Activated CD4-positive, alpha-beta T cell treated with anti-CD3 and anti-CD28 coated beads, Interleukin-2, amount 50 U/mL, for 4 hours (primary cell): Measurements from ENCODE around the gene PROP1.
"Not testable (repeated sequence)": the region's sequence is repeated elsewhere in the genome, so short reads cannot be mapped to it uniquely, and the experiment has no call there.

Source experiments
- DNase-seq, 2 experiments: peaks; one replicate each; pipeline ENCODE4 v3.0.0-alpha.2; 2020

The PROP1 gene

DNA sequence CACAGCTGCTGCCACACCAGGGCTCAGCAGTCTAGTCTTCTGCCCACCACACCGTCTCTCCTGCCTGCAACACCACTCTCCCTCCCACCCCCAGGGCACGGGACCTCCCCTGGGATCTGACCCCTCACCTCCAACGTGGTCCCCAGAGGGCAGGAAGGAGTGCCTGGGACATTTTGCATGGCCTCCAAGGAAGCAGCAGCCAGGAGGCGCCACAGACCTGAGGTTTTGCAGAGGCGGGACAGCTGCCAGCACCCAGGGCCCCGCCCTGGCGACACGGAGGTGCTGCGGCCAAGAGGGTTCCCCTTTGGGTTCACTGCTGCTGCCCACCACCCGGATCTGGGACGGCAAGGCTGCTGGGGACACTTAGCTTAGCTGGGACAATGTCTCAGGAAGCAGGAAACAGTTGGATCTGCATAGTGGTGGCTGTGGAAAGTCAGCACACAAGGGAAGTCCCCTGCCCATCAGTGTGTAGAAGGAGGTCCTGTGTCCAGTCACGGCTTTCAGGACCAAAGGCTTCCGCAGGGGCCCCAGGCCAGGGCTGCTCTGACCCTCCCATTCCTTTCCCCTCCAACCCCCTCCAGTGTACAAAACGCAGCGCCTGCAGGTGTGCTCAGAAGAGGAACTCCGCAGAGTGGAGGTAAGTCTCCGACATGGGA is 13.8 kb downstream of the PROP1 start:
- no peak for DNase-seq

- no peak for DNase-seq
Observed at GRCh38 chr5:177981296-177982071, 14.6 kb downstream of the PROP1 start.

- no peak for DNase-seq
Observed at GRCh38 chr5:177980743-177981151, 15.3 kb downstream of the PROP1 start.

DNA sequence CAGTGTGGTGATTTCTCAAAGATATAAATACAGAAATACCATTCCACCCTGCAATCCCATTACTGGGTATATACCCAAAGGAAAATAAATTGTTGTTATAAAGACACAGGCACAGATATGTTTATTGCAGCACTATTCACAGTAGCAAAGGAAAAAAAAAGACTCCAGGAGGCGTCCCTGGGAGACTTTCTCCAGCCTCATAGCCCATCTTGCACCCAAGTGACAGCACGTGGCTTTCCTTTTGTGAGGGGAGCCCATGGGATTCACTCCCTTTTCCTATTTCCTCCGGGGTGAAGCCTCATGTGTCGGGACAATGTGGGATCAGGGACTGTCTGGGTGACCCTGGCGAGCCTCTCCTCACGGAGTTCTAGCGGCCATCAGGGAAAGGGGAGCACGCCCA is 18.4 kb downstream of the PROP1 start:
- not testable (repeated sequence) for DNase-seq

GRCh38 chr5:177973066-177973635 is 22.9 kb downstream of the PROP1 start:
- no peak for DNase-seq

- no peak for DNase-seq
Observed at GRCh38 chr5:177972613-177973012, 23.4 kb downstream of the PROP1 start.

DNA sequence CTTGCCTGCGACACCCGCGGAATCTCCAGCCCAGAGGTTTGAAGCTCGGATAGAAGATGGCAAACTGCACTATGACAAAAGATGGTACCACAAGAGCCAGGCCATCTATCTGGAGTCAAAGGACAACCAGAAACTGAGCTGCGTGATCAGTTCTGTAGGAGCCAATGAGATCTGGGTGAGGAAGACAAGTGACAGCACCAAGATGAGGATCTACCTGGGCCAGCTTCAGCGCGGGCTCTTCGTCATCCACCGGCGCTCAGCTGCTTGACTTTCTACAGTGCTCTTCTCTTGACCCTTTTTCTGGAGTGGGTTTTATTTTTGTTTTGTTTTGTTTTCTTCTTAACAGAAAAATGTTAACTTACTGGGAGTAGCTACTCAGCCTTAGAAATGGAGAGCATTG is 24.0 kb downstream of the PROP1 start:
- DNase-seq: not testable (repeated sequence)

- DNase-seq: no peak
Observed at GRCh38 chr5:177968661-177969211, 27.3 kb downstream of the PROP1 start.

- DNase-seq: no peak
Observed at GRCh38 chr5:177967221-177967887, 28.7 kb downstream of the PROP1 start.

DNA sequence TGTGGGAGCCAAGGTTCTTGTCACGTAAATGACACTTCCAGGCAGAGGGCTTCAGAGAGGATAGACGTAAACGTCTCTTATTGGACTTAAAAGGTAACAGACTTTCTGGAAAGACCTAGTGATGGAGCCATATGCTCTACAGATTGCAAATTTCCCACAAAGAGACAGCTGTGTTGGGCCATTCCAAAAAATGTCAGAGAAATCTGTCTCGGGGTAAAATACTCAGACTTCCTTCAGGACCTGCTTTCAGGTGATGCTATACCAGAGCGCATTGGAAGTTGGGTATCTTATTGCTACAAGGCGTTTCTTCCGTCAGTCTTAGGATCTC is 29.2 kb downstream of the PROP1 start:
- DNase-seq: no peak

DNA sequence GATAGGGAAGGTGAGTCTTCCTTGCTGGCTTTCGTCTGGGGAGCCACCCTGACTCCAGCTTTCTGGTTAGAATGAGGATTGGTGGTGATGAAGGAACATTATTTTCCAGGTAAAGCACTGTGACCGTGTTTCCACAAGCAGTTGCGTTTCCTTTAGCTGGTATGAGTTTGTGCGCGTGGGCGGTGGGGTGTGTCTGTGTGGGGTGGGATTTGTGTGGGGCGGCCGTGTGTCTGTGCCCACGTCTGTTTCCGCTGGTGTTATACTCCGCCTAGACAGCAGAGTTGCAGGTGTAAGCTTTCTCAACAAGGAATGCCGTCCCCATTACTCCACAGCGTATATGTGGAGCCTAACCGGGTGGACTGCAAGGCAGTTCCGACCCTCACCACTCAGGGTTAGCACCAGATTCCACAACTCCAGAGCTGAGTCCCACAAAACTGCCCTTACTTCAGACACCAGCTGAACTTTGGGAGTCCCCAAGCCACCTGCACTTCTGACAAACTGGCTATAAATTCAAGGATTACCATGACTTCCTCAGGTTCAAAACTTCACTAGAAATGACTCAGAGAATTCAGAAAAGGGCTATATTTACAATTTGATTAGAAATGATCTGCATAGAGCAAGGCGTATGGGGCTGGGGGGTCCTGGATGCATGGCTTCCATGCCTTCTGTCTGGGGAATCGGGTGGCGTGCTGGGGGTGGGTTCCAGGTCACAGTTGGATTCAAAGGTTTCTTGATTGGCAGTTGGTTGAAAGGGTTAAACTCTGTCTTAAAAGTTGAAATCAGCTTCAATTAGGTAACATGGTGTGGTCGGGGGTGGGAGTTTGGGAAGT is 29.8 kb downstream of the PROP1 start:
- DNase-seq: peak; percentile 16 to 22

GRCh38 chr5:177964471-177964870 is 31.6 kb downstream of the PROP1 start:
- no peak for DNase-seq

DNA sequence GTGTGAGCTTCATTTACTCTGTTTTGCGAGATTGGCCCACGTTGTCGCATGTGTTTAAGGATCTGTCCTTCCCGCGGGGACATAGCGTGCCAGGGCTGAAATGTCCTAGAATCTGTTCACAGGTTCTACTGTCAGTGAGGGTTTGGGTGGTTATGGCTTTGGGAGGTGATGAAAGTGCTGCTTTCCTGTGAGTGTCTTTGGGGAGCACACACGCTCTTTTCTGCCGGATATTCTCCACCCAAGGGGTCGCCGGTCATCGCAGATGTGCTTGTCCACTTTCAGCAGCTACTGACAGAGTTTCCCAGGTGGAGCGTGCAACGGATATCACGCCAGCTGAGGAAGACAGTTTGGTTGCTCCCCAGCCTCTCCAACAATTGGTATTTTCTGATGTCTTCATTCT is 32.1 kb downstream of the PROP1 start:
- no peak for DNase-seq

DNA sequence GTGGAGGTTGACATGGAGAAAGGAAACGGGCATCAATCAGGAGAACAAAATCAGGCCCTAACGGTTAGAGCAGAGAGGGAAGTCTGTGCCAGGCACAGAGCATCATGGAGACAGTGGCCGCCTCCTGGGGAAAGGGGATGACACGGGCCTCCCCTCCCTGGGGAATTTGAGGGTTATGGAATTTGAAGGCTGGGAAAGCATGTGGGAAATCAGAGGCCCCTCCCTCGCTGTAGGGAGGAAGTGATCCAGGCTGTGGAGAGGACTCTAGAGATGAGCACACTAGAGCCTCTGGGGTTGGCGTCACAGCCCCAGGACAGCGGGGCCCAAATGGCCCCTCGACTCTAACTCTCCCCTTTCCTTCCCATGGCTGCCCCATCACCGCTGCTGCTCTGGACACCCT is 36.7 kb downstream of the PROP1 start:
- no peak for DNase-seq

- no peak for DNase-seq
Observed at GRCh38 chr5:177958696-177959095, 37.3 kb downstream of the PROP1 start.

DNA sequence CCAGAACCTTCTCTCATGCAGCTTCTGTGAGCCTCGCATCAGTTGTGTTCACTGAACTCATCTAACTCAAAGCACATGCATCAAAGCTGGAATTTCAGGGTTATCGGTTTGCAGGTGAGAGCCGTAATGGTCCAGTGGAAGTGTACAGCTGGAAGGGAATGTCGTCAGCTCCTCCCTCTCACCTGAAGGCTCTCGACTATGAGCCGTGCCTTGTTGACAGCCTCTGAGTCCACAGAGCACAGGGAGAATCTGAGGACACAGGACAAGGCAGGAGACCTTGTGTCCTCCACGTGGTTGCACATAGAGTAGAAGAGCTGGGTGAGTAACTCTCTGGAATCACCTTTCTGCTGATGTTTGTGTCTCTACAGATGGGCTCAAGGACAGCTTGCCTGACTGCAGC is 38.8 kb downstream of the PROP1 start:
- no peak for DNase-seq

GRCh38 chr5:177953101-177953500 is 42.9 kb downstream of the PROP1 start:
- DNase-seq: not testable (repeated sequence)

GRCh38 chr5:177949656-177950055 is 46.4 kb downstream of the PROP1 start:
- DNase-seq: not testable (repeated sequence)

DNA sequence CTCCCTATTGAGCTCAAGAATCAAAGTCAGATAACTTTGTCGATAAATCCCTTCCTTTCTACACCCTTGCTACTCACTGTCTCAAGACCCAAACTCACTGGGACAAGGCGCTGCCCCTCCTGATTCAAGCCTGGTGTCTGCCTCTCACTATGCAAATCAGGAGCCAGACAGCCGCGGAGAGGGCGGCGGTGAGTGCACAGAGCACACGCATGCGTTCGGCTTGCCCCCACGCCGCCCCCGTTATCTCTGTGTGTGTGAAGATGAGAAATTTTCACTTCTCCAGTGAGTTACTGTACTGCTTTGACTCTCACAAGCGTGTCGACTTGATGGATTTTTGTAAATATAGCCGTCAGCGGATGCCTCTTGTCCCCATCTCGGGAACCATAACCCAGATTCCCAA is 47.0 kb downstream of the PROP1 start:
- not testable (repeated sequence) for DNase-seq

- DNase-seq: not testable (repeated sequence)
Observed at GRCh38 chr5:177947912-177948311, 48.1 kb downstream of the PROP1 start.

- peak in 1 of 2 experiments; percentile 15 for DNase-seq
Observed at GRCh38 chr5:177945601-177946283, 50.3 kb downstream of the PROP1 start.

DNA sequence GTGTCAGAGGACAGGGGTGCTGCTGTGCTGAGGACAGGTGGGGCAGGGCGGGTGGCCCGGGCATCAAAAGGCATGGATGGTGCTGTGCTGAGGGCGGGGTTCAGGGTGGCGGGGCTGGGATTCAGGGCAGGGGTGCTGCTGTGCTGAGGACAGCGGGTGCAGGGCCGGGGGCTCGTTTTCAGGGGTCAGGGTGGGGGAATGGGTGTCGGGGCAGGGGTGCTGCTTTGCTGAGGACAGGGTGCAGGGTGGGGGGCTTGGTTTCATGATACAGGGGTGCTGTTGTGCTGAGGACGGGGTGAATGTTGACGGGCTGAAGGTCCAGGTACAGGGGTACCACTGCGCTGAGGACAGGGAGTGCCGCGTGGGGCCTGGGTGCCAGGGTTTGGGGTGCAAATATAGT is 50.9 kb downstream of the PROP1 start:
- not testable (repeated sequence) for DNase-seq
